Loucy (cell line): ENCODE data around the gene HSD3B2.

Source experiments
- H2AFZ ChIP-seq: fragments of 200-600 bp; sonication (generic); 2 replicates; pipeline ENCODE4 v1.6.0; 2016; ENCODE audit warnings: antibody characterized with exemption, mild to moderate bottlenecking, low read length, moderate library complexity
- H3F3A ChIP-seq: fragments of 200-600 bp; 2 replicates; pipeline ENCODE4 v1.6.0; 2016; ENCODE audit warnings: antibody characterized with exemption, low read depth, mild to moderate bottlenecking
- H3K27me3 ChIP-seq: fragments of 200-600 bp; sonication (generic); 2 replicates; pipeline ENCODE4 v1.6.1; 2014; ENCODE audit warnings: low read length, mild to moderate bottlenecking; ENCODE audit not compliant: insufficient read depth, poor library complexity, severe bottlenecking
- H3K36me3 ChIP-seq: fragments of 200-600 bp; sonication (generic); 2 replicates; pipeline ENCODE4 v1.6.1; 2016; ENCODE audit warnings: low read length; ENCODE audit not compliant: insufficient read depth
- H3K4me1 ChIP-seq: fragments of 200-600 bp; sonication (generic); 2 replicates; pipeline ENCODE4 v1.5.1; 2014; ENCODE audit warnings: low read length, mild to moderate bottlenecking; ENCODE audit not compliant: insufficient read depth, poor library complexity, severe bottlenecking
- H3K4me2 ChIP-seq: fragments of 200-600 bp; sonication (generic); 2 replicates; pipeline ENCODE4 v1.6.0; 2014; ENCODE audit warnings: antibody characterized with exemption, low read length, low read depth, mild to moderate bottlenecking; ENCODE audit not compliant: poor library complexity, severe bottlenecking
- H3K4me3 ChIP-seq: fragments of 200-600 bp; sonication (generic); 2 replicates; pipeline ENCODE4 v1.5.1; 2014; ENCODE audit warnings: low read length, mild to moderate bottlenecking, mixed read lengths; ENCODE audit not compliant: poor library complexity, severe bottlenecking
- H3K79me2 ChIP-seq: fragments of 200-600 bp; sonication (generic); 2 replicates; pipeline ENCODE4 v1.6.1; 2014; ENCODE audit warnings: low read length; ENCODE audit not compliant: insufficient read depth
- H3K9ac ChIP-seq: fragments of 200-600 bp; sonication (generic); 2 replicates; pipeline ENCODE4 v1.6.0; 2014; ENCODE audit warnings: mild to moderate bottlenecking, low read depth, low read length, moderate library complexity; ENCODE audit not compliant: poor library complexity, severe bottlenecking
- H3K9me2 ChIP-seq: fragments of 200-600 bp; sonication (generic); replicated peaks from 2 replicates; pipeline ENCODE4 v1.6.1; 2016; ENCODE audit warnings: low read depth, low read length, mixed read lengths
- H3K9me3 ChIP-seq: fragments of 200-600 bp; sonication (generic); 2 replicates; pipeline ENCODE4 v1.6.1; 2014; ENCODE audit warnings: mild to moderate bottlenecking, antibody characterized with exemption, low read length, low read depth; ENCODE audit not compliant: insufficient read depth
- H4K20me1 ChIP-seq: fragments of 200-600 bp; sonication (generic); 2 replicates; pipeline ENCODE4 v1.6.0; 2014; ENCODE audit warnings: antibody characterized with exemption, low read length, mild to moderate bottlenecking; ENCODE audit not compliant: insufficient read depth, poor library complexity, severe bottlenecking
- EZH2phosphoT487 ChIP-seq: fragments of 200-600 bp; IDR thresholded peaks from 2 replicates; pipeline ENCODE4 v1.6.1; 2018; ENCODE audit warnings: antibody characterized with exemption, mild to moderate bottlenecking, moderate library complexity, borderline replicate concordance
- TF ChIP-seq, protein P1 (sequence below): fragments of 200-600 bp; sonication (generic); conservative IDR thresholded peaks from 2 replicates; pipeline ENCODE4 v1.5.1; 2014; ENCODE audit warnings: mild to moderate bottlenecking, antibody characterized with exemption, low read length

HSD3B2 gene

DNA sequence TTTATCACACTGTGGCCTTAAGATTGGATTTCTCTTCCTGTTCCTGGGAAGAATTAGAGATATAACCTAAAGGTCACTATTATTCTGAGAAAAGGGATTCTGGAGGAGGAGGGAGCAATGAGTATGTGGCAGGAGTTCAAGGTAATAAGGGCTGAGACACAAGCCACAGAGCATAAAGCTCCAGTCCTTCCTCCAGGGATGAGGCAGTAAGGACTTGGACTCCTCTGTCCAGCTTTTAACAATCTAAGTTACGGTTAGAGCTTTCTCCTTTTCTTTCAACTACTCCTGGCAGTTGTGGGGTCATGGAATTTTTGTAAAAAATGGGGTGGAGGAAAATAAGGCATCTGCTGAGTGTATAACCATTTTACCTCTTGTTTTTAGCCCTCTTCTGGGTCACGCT lies at the start of gene HSD3B2:
HSD3B2 (plus strand) TSS at position 201 of the 400 bp plus-strand sequence. CDS start 270 bp downstream, outside the sequence.
- H4K20me1 ChIP-seq = no peaks in the 10 kb centered on the region
- no peak within 1 kb of the TSS for H2AFZ ChIP-seq
- no peaks in the 10 kb centered on the region for H3K9me2 ChIP-seq

GRCh38 chr1:119366424-119366823 lies 48.5 kb upstream of the HSD3B2 start:
- no peaks in the 10 kb centered on the region for H3K79me2 ChIP-seq
- H3K36me3 ChIP-seq = no peaks in the 10 kb centered on the region
- TF ChIP-seq, protein P1, sequence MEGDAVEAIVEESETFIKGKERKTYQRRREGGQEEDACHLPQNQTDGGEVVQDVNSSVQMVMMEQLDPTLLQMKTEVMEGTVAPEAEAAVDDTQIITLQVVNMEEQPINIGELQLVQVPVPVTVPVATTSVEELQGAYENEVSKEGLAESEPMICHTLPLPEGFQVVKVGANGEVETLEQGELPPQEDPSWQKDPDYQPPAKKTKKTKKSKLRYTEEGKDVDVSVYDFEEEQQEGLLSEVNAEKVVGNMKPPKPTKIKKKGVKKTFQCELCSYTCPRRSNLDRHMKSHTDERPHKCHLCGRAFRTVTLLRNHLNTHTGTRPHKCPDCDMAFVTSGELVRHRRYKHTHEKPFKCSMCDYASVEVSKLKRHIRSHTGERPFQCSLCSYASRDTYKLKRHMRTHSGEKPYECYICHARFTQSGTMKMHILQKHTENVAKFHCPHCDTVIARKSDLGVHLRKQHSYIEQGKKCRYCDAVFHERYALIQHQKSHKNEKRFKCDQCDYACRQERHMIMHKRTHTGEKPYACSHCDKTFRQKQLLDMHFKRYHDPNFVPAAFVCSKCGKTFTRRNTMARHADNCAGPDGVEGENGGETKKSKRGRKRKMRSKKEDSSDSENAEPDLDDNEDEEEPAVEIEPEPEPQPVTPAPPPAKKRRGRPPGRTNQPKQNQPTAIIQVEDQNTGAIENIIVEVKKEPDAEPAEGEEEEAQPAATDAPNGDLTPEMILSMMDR = no peak
- TF ChIP-seq EZH2phosphoT487 = no peak
- no peak overlapping the region for H2AFZ ChIP-seq
- H3K4me2 ChIP-seq = no peak overlapping the region
- no peaks in the 10 kb centered on the region for H3F3A ChIP-seq
- H3K9ac ChIP-seq = no peak overlapping the region
- H3K9me3 ChIP-seq = no peaks in the 10 kb centered on the region
- H3K27me3 ChIP-seq = no peaks in the 10 kb centered on the region
- H3K9me2 ChIP-seq = no peaks in the 10 kb centered on the region
- H3K4me3 ChIP-seq = no peak overlapping the region
- no peaks in the 10 kb centered on the region for H3K4me1 ChIP-seq
- H4K20me1 ChIP-seq = no peaks in the 10 kb centered on the region

More for the DNA sequence above, at the start of gene HSD3B2:
- Histone ChIP-seq H3K79me2 (no peaks in the 10 kb centered on the region), H3K4me1 (no peaks in the 10 kb centered on the region), H3K4me3 (no peak within 1 kb of the TSS), H3K36me3 (no peaks in the 10 kb centered on the region), H3K9ac (no peak within 1 kb of the TSS), H3F3A (no peaks in the 10 kb centered on the region), H3K4me2 (no peak within 1 kb of the TSS), H3K27me3 (no peaks in the 10 kb centered on the region), H3K9me3 (no peaks in the 10 kb centered on the region)
- no peak for TF ChIP-seq EZH2phosphoT487
- TF ChIP-seq, protein P1 = no peak

DNA sequence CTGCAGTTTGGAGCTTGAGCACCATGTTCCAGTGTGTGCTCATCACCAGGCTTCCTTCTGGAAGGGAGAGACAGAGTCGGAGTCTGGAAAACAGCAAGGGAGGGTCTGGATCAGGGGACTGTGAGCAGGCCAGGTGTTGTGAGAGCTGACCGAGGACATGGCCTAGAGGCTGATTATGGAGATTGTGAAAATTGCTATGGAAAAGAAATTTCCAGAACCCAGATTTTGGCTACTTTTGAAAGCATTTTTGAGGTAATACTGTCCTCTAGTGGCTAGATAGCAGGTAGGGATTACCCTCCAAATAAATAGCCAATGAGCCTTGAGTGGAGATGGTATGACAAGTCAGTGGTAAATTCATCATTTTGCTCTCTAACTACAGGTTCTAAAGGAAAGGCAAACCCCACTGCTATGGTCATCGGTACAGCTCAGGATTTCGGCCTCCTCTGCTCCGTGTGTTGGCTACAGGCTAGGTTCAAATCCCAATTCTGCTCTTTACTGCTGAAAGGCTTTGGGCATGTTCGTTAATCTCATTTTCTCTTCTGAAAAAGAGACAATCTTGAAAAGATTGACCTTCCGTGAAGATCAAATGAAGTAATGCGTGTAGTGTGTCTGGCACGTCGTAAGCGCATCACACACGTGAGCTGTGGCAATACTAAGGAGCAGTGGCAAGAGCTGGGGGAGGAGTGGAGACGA lies 47.4 kb upstream of the HSD3B2 start:
- H3K79me2 ChIP-seq = no peaks in the 10 kb centered on the region
- no peaks in the 10 kb centered on the region for H3K9me3 ChIP-seq
- H3K9ac ChIP-seq = no peak overlapping the region
- no peaks in the 10 kb centered on the region for H3K27me3 ChIP-seq
- H3K4me2 ChIP-seq = no peak overlapping the region
- H3K36me3 ChIP-seq = no peaks in the 10 kb centered on the region
- no peaks in the 10 kb centered on the region for H3K4me1 ChIP-seq
- no peak overlapping the region for H3K4me3 ChIP-seq
- no peaks in the 10 kb centered on the region for H4K20me1 ChIP-seq
- no peaks in the 10 kb centered on the region for H3K9me2 ChIP-seq
- H3F3A ChIP-seq = no peaks in the 10 kb centered on the region
- no peak overlapping the region for H2AFZ ChIP-seq
- TF ChIP-seq EZH2phosphoT487 = no peak
- TF ChIP-seq, protein P1 = peak; percentile 99
